ENCODE results near the gene ACP7. TPM values are rescaled to one million over a fixed set of nuclear protein-coding genes. Genes with fewer than 3 reads are reported as not detected.

Gene ACP7
- total RNA-seq, 1 experiment from 2014 or later, result 5.4 TPM

DNA sequence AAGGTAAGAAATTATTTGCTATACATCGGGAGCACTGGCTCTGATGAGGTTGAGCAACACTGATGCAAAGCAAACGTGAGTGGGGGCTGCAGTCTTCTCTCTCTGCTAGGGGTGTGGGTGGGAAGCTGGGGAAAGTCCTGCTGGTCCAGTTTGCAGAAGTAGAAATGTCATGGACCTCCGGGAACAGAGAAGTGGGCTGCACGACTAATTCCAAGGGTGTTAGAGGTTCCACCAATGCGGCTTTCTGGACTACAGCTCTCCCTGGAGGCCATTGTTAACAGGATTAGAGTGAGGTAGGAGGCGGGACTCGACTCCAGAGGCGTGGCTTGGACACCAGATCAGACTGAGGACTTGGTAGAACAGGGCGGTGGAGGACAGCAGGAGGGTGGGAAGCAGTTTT is 46.1 kb upstream of the ACP7 start:
- peaks cover 15% of the 10 kb centered on the region for H3F3A ChIP-seq (ENCODE audit: insufficient read depth, low read depth)
- ChIA-PET CTCF (no interaction called here), POLR2A (ENCODE audit: unreplicated experiment) (interaction anchor here (0.7 kb wide), 1 partner anchor 16 kb away, joined by 6 read pairs; no protein-coding TSS in a partner anchor)
- H3K79me2 ChIP-seq (ENCODE audit: low read depth), result no peaks in the 10 kb centered on the region
- H3K4me1 ChIP-seq (replicated peaks; ENCODE audit: insufficient read depth), result peaks cover 12% of the 10 kb centered on the region
- intact Hi-C loops (cut with micrococcal nuclease; ENCODE audit: unreplicated experiment), result loop anchor here (10.0 kb wide), 1 partner anchor 203 kb away; the partner anchor contains the start of gene ECH1
- H3K27me3 ChIP-seq (ENCODE audit: insufficient read depth, low read depth), result no peaks in the 10 kb centered on the region
- H4K20me1 ChIP-seq (ENCODE audit: insufficient read depth), result no peaks in the 10 kb centered on the region
- H3K36me3 ChIP-seq (ENCODE audit: low read depth), result no peaks in the 10 kb centered on the region
- no peak overlapping the region for H3K4me2 ChIP-seq
- no peak overlapping the region for H2AFZ ChIP-seq
- no peaks in the 10 kb centered on the region for H3K9me2 ChIP-seq (ENCODE audit: insufficient read depth)
- H3K9me3 ChIP-seq (ENCODE audit: insufficient read depth, low read depth), result no peaks in the 10 kb centered on the region
- peak in 1 of 2 experiments; percentile 27 for DNase-seq
- TF ChIP-seq EZH2 (IDR thresholded peaks at IDR 0.05; ENCODE audit: low read depth), result no peak
- TF ChIP-seq, protein P1, sequence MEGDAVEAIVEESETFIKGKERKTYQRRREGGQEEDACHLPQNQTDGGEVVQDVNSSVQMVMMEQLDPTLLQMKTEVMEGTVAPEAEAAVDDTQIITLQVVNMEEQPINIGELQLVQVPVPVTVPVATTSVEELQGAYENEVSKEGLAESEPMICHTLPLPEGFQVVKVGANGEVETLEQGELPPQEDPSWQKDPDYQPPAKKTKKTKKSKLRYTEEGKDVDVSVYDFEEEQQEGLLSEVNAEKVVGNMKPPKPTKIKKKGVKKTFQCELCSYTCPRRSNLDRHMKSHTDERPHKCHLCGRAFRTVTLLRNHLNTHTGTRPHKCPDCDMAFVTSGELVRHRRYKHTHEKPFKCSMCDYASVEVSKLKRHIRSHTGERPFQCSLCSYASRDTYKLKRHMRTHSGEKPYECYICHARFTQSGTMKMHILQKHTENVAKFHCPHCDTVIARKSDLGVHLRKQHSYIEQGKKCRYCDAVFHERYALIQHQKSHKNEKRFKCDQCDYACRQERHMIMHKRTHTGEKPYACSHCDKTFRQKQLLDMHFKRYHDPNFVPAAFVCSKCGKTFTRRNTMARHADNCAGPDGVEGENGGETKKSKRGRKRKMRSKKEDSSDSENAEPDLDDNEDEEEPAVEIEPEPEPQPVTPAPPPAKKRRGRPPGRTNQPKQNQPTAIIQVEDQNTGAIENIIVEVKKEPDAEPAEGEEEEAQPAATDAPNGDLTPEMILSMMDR (conservative IDR thresholded peaks at IDR 0.05), result no peak; the same call in 1 of the 2 replicates
- no peak overlapping the region for H3K27ac ChIP-seq
- H3K4me3 ChIP-seq, result no peak overlapping the region
- no TSS peak for BruUV-seq (replicated peaks)

GRCh38 chr19:39045506-39045905 is 38.7 kb upstream of the ACP7 start:
- Histone ChIP-seq H4K20me1 (ENCODE audit: insufficient read depth) (no peaks in the 10 kb centered on the region), H2AFZ (no peak overlapping the region), H3K9me2 (ENCODE audit: insufficient read depth) (no peaks in the 10 kb centered on the region), H3K4me2 (peak overlapping the region; percentile 48), H3K27me3 (ENCODE audit: insufficient read depth, low read depth) (no peaks in the 10 kb centered on the region), H3K4me3 (no peak overlapping the region), H3F3A (ENCODE audit: insufficient read depth, low read depth) (0 out of 2 replicates have a peak, but pooled peaks cover 7% of the 10 kb centered on the region), H3K36me3 (ENCODE audit: low read depth) (no peaks in the 10 kb centered on the region), H3K4me1 (replicated peaks; ENCODE audit: insufficient read depth) (peaks cover 3% of the 10 kb centered on the region; the same call in 1 of the 2 replicates), H3K27ac (no peak overlapping the region), H3K79me2 (ENCODE audit: low read depth) (no peaks in the 10 kb centered on the region), H3K9me3 (ENCODE audit: insufficient read depth, low read depth) (no peaks in the 10 kb centered on the region)
- no peak for DNase-seq
- intact Hi-C loops (cut with micrococcal nuclease; ENCODE audit: unreplicated experiment), result no loop called here
- ChIA-PET CTCF (interaction anchor here (0.5 to 0.7 kb wide), 2 partner anchors 13 to 14 kb away, joined by 3 read pairs; partner anchors contain the start of gene FBXO27), POLR2A (ENCODE audit: unreplicated experiment) (interaction anchor here (0.6 to 0.7 kb wide), 2 partner anchors 25 to 131 kb away, joined by 5 to 6 read pairs; no protein-coding TSS in a partner anchor)
- TSS peak; percentile 21 for BruUV-seq (replicated peaks)
- TF ChIP-seq, protein P1 (conservative IDR thresholded peaks at IDR 0.05), result no peak
- TF ChIP-seq EZH2 (IDR thresholded peaks at IDR 0.05; ENCODE audit: low read depth), result no peak

- Histone ChIP-seq H3K4me2 (peak overlapping the region; percentile 48), H4K20me1 (ENCODE audit: insufficient read depth) (no peaks in the 10 kb centered on the region), H3K36me3 (ENCODE audit: low read depth) (no peaks in the 10 kb centered on the region), H3K9me2 (ENCODE audit: insufficient read depth) (no peaks in the 10 kb centered on the region), H3K79me2 (ENCODE audit: low read depth) (no peaks in the 10 kb centered on the region), H2AFZ (no peak overlapping the region), H3K9me3 (ENCODE audit: insufficient read depth, low read depth) (no peaks in the 10 kb centered on the region), H3K27ac (no peak overlapping the region), H3K27me3 (ENCODE audit: insufficient read depth, low read depth) (no peaks in the 10 kb centered on the region), H3K4me3 (no peak overlapping the region), H3F3A (ENCODE audit: insufficient read depth, low read depth) (0 out of 2 replicates have a peak, but pooled peaks cover 7% of the 10 kb centered on the region), H3K4me1 (replicated peaks; ENCODE audit: insufficient read depth) (peaks cover 3% of the 10 kb centered on the region; the same call in 1 of the 2 replicates)
- POLR2A ChIA-PET (ENCODE audit: unreplicated experiment), result interaction anchor here (0.7 kb wide), 1 partner anchor 25 kb away, joined by 6 read pairs; no protein-coding TSS in a partner anchor
- CTCF ChIA-PET, result interaction anchor here (0.5 to 0.7 kb wide), 2 partner anchors 13 to 15 kb away, joined by 3 read pairs; partner anchors contain the start of gene FBXO27
- BruUV-seq (replicated peaks), result no TSS peak
- peak; percentile 61 to 79 for DNase-seq
- intact Hi-C loops (cut with micrococcal nuclease; ENCODE audit: unreplicated experiment), result no loop called here
- TF ChIP-seq EZH2 (IDR thresholded peaks at IDR 0.05; ENCODE audit: low read depth), result no peak
- TF ChIP-seq, protein P1 (conservative IDR thresholded peaks at IDR 0.05), result no peak
These were observed 37.9 kb upstream of the ACP7 start for GRCh38 chr19:39046037-39046821.

All from PC-9 (cell line).